Neural cell (in vitro differentiated cells): ENCODE results near the gene ABCC11. TPM values are rescaled to one million over a fixed set of nuclear protein-coding genes. Genes with fewer than 3 reads are reported as not detected.

Source experiments
- H2AFZ ChIP-seq: fragments of 200-600, 300-800 bp; sonication (generic), shearing (Covaris generic); 2 replicates; pipeline ENCODE4 v1.6.0; 2014; ENCODE audit warnings: low read depth, mild to moderate bottlenecking, antibody characterized with exemption, low read length, moderate library complexity
- H3F3A ChIP-seq: fragments of 200-600 bp; shearing (Covaris generic); 2 replicates; pipeline ENCODE4 v1.6.1; 2016; ENCODE audit warnings: mild to moderate bottlenecking, moderate library complexity, mixed read lengths, antibody characterized with exemption, low read length; ENCODE audit not compliant: insufficient read depth, poor library complexity, severe bottlenecking
- H3K27ac ChIP-seq: fragments of 200-600, 300-800 bp; sonication (generic), shearing (Covaris generic); 2 replicates; pipeline ENCODE4 v1.5.1; 2014; ENCODE audit warnings: mild to moderate bottlenecking, low read length, moderate library complexity
- H3K27me3 ChIP-seq: fragments of 300-800, 200-600 bp; sonication (generic), shearing (Covaris generic); 2 replicates; pipeline ENCODE4 v1.6.0; 2014; ENCODE audit warnings: mild to moderate bottlenecking, low read depth, low read length, moderate library complexity; ENCODE audit not compliant: insufficient read depth
- H3K36me3 ChIP-seq: fragments of 300-800, 200-600 bp; sonication (generic), shearing (Covaris generic); 2 replicates; pipeline ENCODE4 v1.5.1; 2014; ENCODE audit warnings: mild to moderate bottlenecking, antibody characterized with exemption, low read length, moderate library complexity; ENCODE audit not compliant: insufficient read depth
- H3K4me2 ChIP-seq: fragments of 300-800, 200-600 bp; sonication (generic), shearing (Covaris generic); 2 replicates; pipeline ENCODE4 v1.6.0; 2014; ENCODE audit warnings: mild to moderate bottlenecking, low read length
- H3K4me3 ChIP-seq: fragments of 300-800, 200-600 bp; sonication (generic), shearing (Covaris generic); 2 replicates; pipeline ENCODE4 v1.5.1; 2014; ENCODE audit warnings: mild to moderate bottlenecking, low read length, moderate library complexity
- H3K79me2 ChIP-seq: fragments of 200-600 bp; shearing (Covaris generic); replicated peaks from 2 replicates; pipeline ENCODE4 v1.6.0; 2014; ENCODE audit warnings: mild to moderate bottlenecking, low read length, moderate library complexity; ENCODE audit not compliant: insufficient read depth
- H3K9ac ChIP-seq: fragments of 300-800, 200-600 bp; sonication (generic), shearing (Covaris generic); 2 replicates; pipeline ENCODE4 v1.6.1; 2016; ENCODE audit warnings: mild to moderate bottlenecking, low read length, mixed read lengths
- H3K9me2 ChIP-seq: fragments of 200-600 bp; shearing (Covaris generic); 2 replicates; pipeline ENCODE4 v1.6.1; 2016; ENCODE audit warnings: mild to moderate bottlenecking, low read length, mixed read lengths; ENCODE audit not compliant: insufficient read depth
- H3K9me3 ChIP-seq: fragments of 200-600, 300-800 bp; sonication (generic), shearing (Covaris generic); 2 replicates; pipeline ENCODE4 v1.6.1; 2016; ENCODE audit warnings: mild to moderate bottlenecking, mixed run types, low read length, moderate library complexity, mixed read lengths
- H4K20me1 ChIP-seq: fragments of 200-600 bp; shearing (Covaris generic); 2 replicates; pipeline ENCODE4 v1.6.1; 2016; ENCODE audit warnings: mild to moderate bottlenecking, mixed run types; ENCODE audit not compliant: insufficient read depth
- CTCF ChIP-seq: fragments of 450-650 bp; IDR thresholded peaks from 2 replicates; pipeline ENCODE4 v1.5.1; 2014; ENCODE audit warnings: antibody characterized with exemption, mild to moderate bottlenecking, moderate library complexity; ENCODE audit not compliant: poor library complexity, severe bottlenecking
- EP300 ChIP-seq: fragments of 450-650 bp; conservative IDR thresholded peaks from 2 replicates; pipeline ENCODE4 v1.6.1; 2014; ENCODE audit warnings: antibody characterized with exemption, mild to moderate bottlenecking, moderate library complexity; ENCODE audit not compliant: poor library complexity, severe bottlenecking
- EZH2 ChIP-seq: fragments of 200-600, 300-800 bp; shearing (Covaris generic), sonication (generic); IDR thresholded peaks from 2 replicates; pipeline ENCODE4 v1.6.1; 2014; ENCODE audit warnings: antibody characterized with exemption, low read length, borderline replicate concordance, mild to moderate bottlenecking; ENCODE audit not compliant: insufficient read depth, poor library complexity, severe bottlenecking
- MXI1 ChIP-seq: fragments of 450-650 bp; conservative IDR thresholded peaks from 2 replicates; pipeline ENCODE4 v1.6.1; 2014; ENCODE audit warnings: antibody characterized with exemption, mild to moderate bottlenecking; ENCODE audit not compliant: poor library complexity, severe bottlenecking
- POLR2AphosphoS5 ChIP-seq: IDR thresholded peaks from 2 replicates; pipeline ENCODE4 v1.6.1; 2012
- RAD21 ChIP-seq: fragments of 450-650 bp; conservative IDR thresholded peaks from 2 replicates; pipeline ENCODE4 v1.6.1; 2014; ENCODE audit warnings: antibody characterized with exemption, mild to moderate bottlenecking, moderate library complexity
- REST ChIP-seq: IDR thresholded peaks from 2 replicates; pipeline ENCODE4 v1.6.1; 2012; ENCODE audit warnings: borderline replicate concordance
- SMC3 ChIP-seq: fragments of 450-650 bp; conservative IDR thresholded peaks from 2 replicates; pipeline ENCODE4 v1.6.1; 2014; ENCODE audit warnings: antibody characterized with exemption, mild to moderate bottlenecking, moderate library complexity; ENCODE audit not compliant: poor library complexity
- TAF1 ChIP-seq: IDR thresholded peaks from 2 replicates; pipeline ENCODE4 v1.6.1; 2012; ENCODE audit warnings: low read depth
- polyA plus RNA-seq: library from polyadenylated mRNA; depleted of rRNA; stranded (reverse); fragments of >200 nt; gene quantifications from 2 replicates; pipeline ENCODE4 v1.2.3, GENCODE V29; 2014

Gene ABCC11
- polyA plus RNA-seq, 1 donor from 2014 or later, result 0.14 TPM

GRCh38 chr16:48138543-48138942, 108.8 kb downstream of the ABCC11 start:
- no peak overlapping the region for H3K9ac ChIP-seq
- no peaks in the 10 kb centered on the region for H3K9me2 ChIP-seq

GRCh38 chr16:48137822-48138221, 109.5 kb downstream of the ABCC11 start:
- H3K4me2 ChIP-seq, result no peak overlapping the region
- no peaks in the 10 kb centered on the region for H4K20me1 ChIP-seq
- no peak overlapping the region for H3K4me3 ChIP-seq
- H3K36me3 ChIP-seq, result no peaks in the 10 kb centered on the region
- H3K9ac ChIP-seq, result no peak overlapping the region
- no peaks in the 10 kb centered on the region for H3K79me2 ChIP-seq
- H2AFZ ChIP-seq, result no peak overlapping the region
- no peak overlapping the region for H3K27ac ChIP-seq
- no peak for TF ChIP-seq RAD21
- TF ChIP-seq TAF1, result no peak
- TF ChIP-seq SMC3, result no peak
- TF ChIP-seq MXI1, result no peak
- no peak for TF ChIP-seq EZH2
- TF ChIP-seq EP300, result no peak
- TF ChIP-seq POLR2AphosphoS5, result no peak
- no peak for TF ChIP-seq CTCF
- no peak for TF ChIP-seq REST
- no peaks in the 10 kb centered on the region for H3F3A ChIP-seq
- H3K27me3 ChIP-seq, result no peaks in the 10 kb centered on the region
- H3K9me3 ChIP-seq, result no peaks in the 10 kb centered on the region
- no peaks in the 10 kb centered on the region for H3K9me2 ChIP-seq

More at GRCh38 chr16:48138543-48138942, 108.8 kb downstream of the ABCC11 start:
- Histone ChIP-seq H4K20me1 (no peaks in the 10 kb centered on the region), H2AFZ (no peak overlapping the region), H3K4me2 (no peak overlapping the region), H3F3A (no peaks in the 10 kb centered on the region), H3K4me3 (no peak overlapping the region), H3K27ac (no peak overlapping the region), H3K9me3 (no peaks in the 10 kb centered on the region), H3K36me3 (no peaks in the 10 kb centered on the region), H3K79me2 (no peaks in the 10 kb centered on the region), H3K27me3 (no peaks in the 10 kb centered on the region)
- TF ChIP-seq TAF1, result no peak
- no peak for TF ChIP-seq EP300
